NCI-H82 (cell line): ENCODE results near the gene FBXL5.
A peak's percentile ranks its signal among the peaks of the same experiment; 100 is the strongest.

ENCODE experiments used
- DNase-seq: peaks from one replicate; lab custom pipeline; 2025; lab: John Stamatoyannopoulos, UW

The FBXL5 gene

GRCh38 chr4:15655223-15656037 is at the start of gene FBXL5:
Gene FBXL5, minus strand, starts transcription at chr4:15655357. Its CDS starts 70 bp downstream, at chr4:15655287.
- peak; percentile 84 for DNase-seq

- DNase-seq, result no peak
Observed at GRCh38 chr4:15704129-15704528, 49.0 kb upstream of the FBXL5 start.

GRCh38 chr4:15703439-15703838 is 48.3 kb upstream of the FBXL5 start:
- no peak for DNase-seq

- DNase-seq, result no peak
Observed at GRCh38 chr4:15702941-15703403, 47.8 kb upstream of the FBXL5 start, which contains the start of gene BST1. Gene BST1, plus strand, starts transcription at chr4:15703065. Its CDS starts 80 bp downstream, at chr4:15703145.

- DNase-seq, result no peak
Observed at GRCh38 chr4:15696866-15697265, 41.7 kb upstream of the FBXL5 start.

GRCh38 chr4:15695729-15696128 is 40.6 kb upstream of the FBXL5 start:
- DNase-seq, result no peak

GRCh38 chr4:15695240-15695699 is 40.1 kb upstream of the FBXL5 start:
- peak; percentile 61 for DNase-seq

- no peak for DNase-seq
Observed at GRCh38 chr4:15694431-15694830, 39.3 kb upstream of the FBXL5 start.

- DNase-seq, result no peak
Observed at GRCh38 chr4:15692602-15693001, 37.4 kb upstream of the FBXL5 start.

- DNase-seq, result peak; percentile 80
Observed at GRCh38 chr4:15691346-15692135, 36.4 kb upstream of the FBXL5 start.

GRCh38 chr4:15690020-15690809 is 35.1 kb upstream of the FBXL5 start:
- DNase-seq, result no peak

GRCh38 chr4:15689540-15689939 is 34.4 kb upstream of the FBXL5 start:
- DNase-seq, result no peak

GRCh38 chr4:15688051-15688450 is 32.9 kb upstream of the FBXL5 start:
- DNase-seq, result no peak

GRCh38 chr4:15684498-15684897 is 29.3 kb upstream of the FBXL5 start:
- no peak for DNase-seq

- DNase-seq, result no peak
Observed at GRCh38 chr4:15683143-15683495, 28.0 kb upstream of the FBXL5 start.

GRCh38 chr4:15682242-15683142 is 27.3 kb upstream of the FBXL5 start:
- DNase-seq, result peak; percentile 73

- DNase-seq, result peak; percentile 99
Observed at GRCh38 chr4:15681372-15682241, 26.4 kb upstream of the FBXL5 start, which contains the start of gene FAM200B. Gene FAM200B, plus strand, starts transcription at chr4:15681827. Its CDS starts 5,151 bp downstream, at chr4:15686978.

- DNase-seq, result no peak
Observed at GRCh38 chr4:15681067-15681371, 25.9 kb upstream of the FBXL5 start.

- no peak for DNase-seq
Observed at GRCh38 chr4:15677507-15677988, 22.4 kb upstream of the FBXL5 start.

- DNase-seq, result no peak
Observed at GRCh38 chr4:15676899-15677298, 21.7 kb upstream of the FBXL5 start.
